HG03175 (cell line): ENCODE results near the gene ATP13A1.
"Not testable (repeated sequence)": the region's sequence is repeated elsewhere in the genome, so short reads cannot be mapped to it uniquely, and the experiment has no call there.

Experiments
- ATAC-seq: cut with Tn5 transposase; IDR thresholded peaks from one replicate; pipeline ENCODE4 v1.9.1; 2021; ENCODE audit warnings: mild to moderate bottlenecking, moderate library complexity; ENCODE audit not compliant: unreplicated experiment

ATP13A1 gene

GRCh38 chr19:19663256-19664120, at the start of gene ATP13A1:
Gene ATP13A1, minus strand, starts transcription at chr19:19663676. Its CDS starts 10 bp downstream, at chr19:19663666.
- peak; percentile 60 for ATAC-seq

- no peak for ATAC-seq
Observed at GRCh38 chr19:19711934-19712828, 48.7 kb upstream of the ATP13A1 start.

GRCh38 chr19:19711306-19711933, 47.9 kb upstream of the ATP13A1 start:
- ATAC-seq = no peak

- ATAC-seq = no peak
Observed at GRCh38 chr19:19710506-19710905, 47.0 kb upstream of the ATP13A1 start.

- ATAC-seq = no peak
Observed at GRCh38 chr19:19704836-19705235, 41.4 kb upstream of the ATP13A1 start.

GRCh38 chr19:19700493-19700892, 37.0 kb upstream of the ATP13A1 start:
- ATAC-seq = not testable (repeated sequence)

GRCh38 chr19:19697589-19697988, 34.1 kb upstream of the ATP13A1 start:
- no peak for ATAC-seq

- no peak for ATAC-seq
Observed at GRCh38 chr19:19696386-19696785, 32.9 kb upstream of the ATP13A1 start.

GRCh38 chr19:19691683-19692082, 28.2 kb upstream of the ATP13A1 start:
- ATAC-seq = no peak

GRCh38 chr19:19689023-19689422, 25.5 kb upstream of the ATP13A1 start:
- ATAC-seq = not testable (repeated sequence)

- ATAC-seq = no peak
Observed at GRCh38 chr19:19687090-19687489, 23.6 kb upstream of the ATP13A1 start.

GRCh38 chr19:19686580-19686979, 23.1 kb upstream of the ATP13A1 start:
- ATAC-seq = no peak

- ATAC-seq = not testable (repeated sequence)
Observed at GRCh38 chr19:19686119-19686518, 22.6 kb upstream of the ATP13A1 start.

GRCh38 chr19:19679176-19680073, 15.9 kb upstream of the ATP13A1 start:
- no peak for ATAC-seq

- ATAC-seq = no peak
Observed at GRCh38 chr19:19677579-19677978, 14.1 kb upstream of the ATP13A1 start.

- no peak for ATAC-seq
Observed at GRCh38 chr19:19674315-19674714, 10.8 kb upstream of the ATP13A1 start.

GRCh38 chr19:19672816-19673215, 9.3 kb upstream of the ATP13A1 start:
- ATAC-seq = no peak

- ATAC-seq = no peak
Observed at GRCh38 chr19:19670070-19670551, 6.6 kb upstream of the ATP13A1 start.

GRCh38 chr19:19668230-19669012, 4.9 kb upstream of the ATP13A1 start, which contains the start of gene ZNF101:
Gene ZNF101, plus strand, starts transcription at chr19:19668839. Its CDS starts 125 bp downstream, at chr19:19668964.
- peak; percentile 72 for ATAC-seq
